Germinal center (tissue), 1 donor: ENCODE data around the gene SGK1.
A peak's percentile ranks its signal among the peaks of the same experiment; 100 is the strongest.

ENCODE experiments used
- DNase-seq: peaks from one replicate; pipeline ENCODE4 v3.0.0; 2012; ENCODE audit warnings: mixed read lengths, low spot score

The SGK1 gene

GRCh38 chr6:134317471-134318131 lies at the start of gene SGK1:
Gene SGK1 (minus strand): TSS chr6:134318112. CDS start chr6:134317460, 652 bp downstream.
- DNase-seq, result peak; percentile 29

- DNase-seq, result no peak
Observed at GRCh38 chr6:134363323-134364039, 45.6 kb upstream of the SGK1 start.

- DNase-seq, result no peak
Observed at GRCh38 chr6:134361011-134361410, 43.1 kb upstream of the SGK1 start.

GRCh38 chr6:134359302-134359701 lies 41.4 kb upstream of the SGK1 start:
- DNase-seq, result no peak

GRCh38 chr6:134358320-134358719 lies 40.4 kb upstream of the SGK1 start:
- no peak for DNase-seq

- DNase-seq, result no peak
Observed at GRCh38 chr6:134357022-134357487, 39.1 kb upstream of the SGK1 start.

- DNase-seq, result no peak
Observed at GRCh38 chr6:134356405-134356804, 38.5 kb upstream of the SGK1 start.

- no peak for DNase-seq
Observed at GRCh38 chr6:134352786-134353480, 35.0 kb upstream of the SGK1 start.

- no peak for DNase-seq
Observed at GRCh38 chr6:134351615-134352474, 33.9 kb upstream of the SGK1 start.

GRCh38 chr6:134347885-134348805 lies 30.2 kb upstream of the SGK1 start:
- DNase-seq, result no peak

- no peak for DNase-seq
Observed at GRCh38 chr6:134346932-134347545, 29.1 kb upstream of the SGK1 start.

- DNase-seq, result no peak
Observed at GRCh38 chr6:134345789-134346188, 27.9 kb upstream of the SGK1 start.

GRCh38 chr6:134343066-134343465 lies 25.2 kb upstream of the SGK1 start:
- no peak for DNase-seq

- DNase-seq, result no peak
Observed at GRCh38 chr6:134341999-134342567, 24.2 kb upstream of the SGK1 start.

- DNase-seq, result no peak
Observed at GRCh38 chr6:134340179-134340975, 22.5 kb upstream of the SGK1 start.

- no peak for DNase-seq
Observed at GRCh38 chr6:134339216-134339615, 21.3 kb upstream of the SGK1 start.

GRCh38 chr6:134331256-134331655 lies 13.3 kb upstream of the SGK1 start:
- DNase-seq, result no peak

- DNase-seq, result no peak
Observed at GRCh38 chr6:134330555-134330954, 12.6 kb upstream of the SGK1 start.

GRCh38 chr6:134328792-134329191 lies 10.9 kb upstream of the SGK1 start:
- no peak for DNase-seq
